GM19025 (cell line): ENCODE results near the gene CDH13.

Experiments used
- ATAC-seq: cut with Tn5 transposase; IDR thresholded peaks from one replicate; pipeline ENCODE4 v1.9.1; 2021; ENCODE audit warnings: mild to moderate bottlenecking, low read depth, moderate library complexity; ENCODE audit not compliant: unreplicated experiment

Gene CDH13

GRCh38 chr16:83742124-83742899 is 1115.5 kb downstream of the CDH13 start:
- ATAC-seq = no peak

DNA sequence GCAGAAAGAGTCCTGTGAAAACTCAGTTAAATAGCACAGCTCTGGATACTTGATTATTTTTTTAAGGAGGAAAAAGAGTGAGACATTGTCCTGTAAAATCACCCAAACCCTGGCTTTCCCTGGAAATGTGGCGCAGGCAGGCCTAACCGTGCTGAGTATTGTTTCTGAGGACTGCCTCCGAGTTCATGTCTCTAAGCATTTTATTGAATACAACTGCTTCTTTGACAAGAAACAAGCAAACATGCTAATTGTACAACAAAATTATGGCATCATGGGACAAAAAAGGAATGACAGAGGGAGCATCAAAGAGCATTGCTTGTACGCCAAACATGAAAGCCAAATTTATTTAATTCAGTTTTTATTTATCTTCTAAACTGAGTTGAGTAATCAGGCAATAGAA is 1116.5 kb downstream of the CDH13 start:
- no peak for ATAC-seq

- ATAC-seq = no peak
Observed at GRCh38 chr16:83743720-83744119, 1117.0 kb downstream of the CDH13 start.

DNA sequence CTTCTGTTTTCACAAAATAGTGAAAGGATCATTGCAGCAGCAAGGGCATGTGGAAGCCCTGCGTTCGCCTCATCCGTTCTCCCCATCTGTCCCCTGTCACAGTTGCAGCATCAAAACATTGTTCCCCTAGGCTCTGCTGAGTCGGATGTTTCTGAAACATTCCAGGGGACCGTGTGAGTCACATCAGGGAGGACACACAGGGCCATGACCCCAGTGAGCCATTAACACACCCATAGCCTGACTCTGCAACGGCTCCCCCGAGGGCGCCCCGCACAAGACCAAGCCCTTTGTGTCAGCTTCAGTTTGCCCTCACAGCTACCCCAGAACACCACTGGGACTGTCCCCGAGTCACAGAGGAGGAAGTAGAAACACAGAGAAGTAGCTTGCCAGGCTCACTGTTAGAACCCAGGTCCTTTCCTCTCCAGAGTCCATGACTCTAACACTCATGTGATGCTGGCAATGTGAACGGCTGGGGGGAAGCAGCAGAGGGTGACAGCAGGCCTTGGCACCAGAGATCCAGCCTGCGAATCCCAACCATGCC is 1117.7 kb downstream of the CDH13 start:
- peak; percentile 66 for ATAC-seq

DNA sequence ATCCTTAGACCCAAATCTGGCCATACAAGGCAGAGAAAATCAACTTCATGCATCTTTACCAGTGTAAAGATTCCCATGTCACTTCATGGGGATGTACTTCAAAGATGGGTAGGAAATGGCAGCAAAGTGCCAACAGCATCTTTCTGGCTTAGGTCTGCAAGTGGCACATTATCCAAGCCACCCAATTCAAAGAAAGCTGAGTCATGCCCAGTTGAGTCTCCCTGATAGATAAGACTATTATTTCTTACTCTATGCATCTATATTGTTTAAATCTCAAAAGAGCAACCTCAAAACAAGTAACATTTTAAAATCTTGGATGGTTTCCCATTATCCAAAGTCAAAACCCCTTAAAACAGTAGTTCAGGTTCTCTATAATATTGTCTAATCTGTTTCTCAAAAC is 1119.8 kb downstream of the CDH13 start:
- no peak for ATAC-seq

DNA sequence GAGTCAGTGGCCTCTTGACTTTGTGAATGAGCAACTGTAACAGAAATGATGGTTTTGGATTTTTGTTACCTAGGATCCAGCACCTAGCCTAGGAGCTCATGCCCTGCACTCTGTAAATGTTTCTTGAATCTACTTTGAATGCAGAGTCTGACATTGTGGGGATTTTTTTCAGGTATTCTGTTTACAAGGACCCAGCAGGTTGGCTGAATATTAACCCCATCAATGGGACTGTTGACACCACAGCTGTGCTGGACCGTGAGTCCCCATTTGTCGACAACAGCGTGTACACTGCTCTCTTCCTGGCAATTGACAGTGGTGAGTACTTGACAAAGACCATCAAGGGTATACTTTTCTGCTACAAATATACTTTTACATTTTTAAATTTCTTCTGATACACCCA is 1121.2 kb downstream of the CDH13 start:
- ATAC-seq = no peak

DNA sequence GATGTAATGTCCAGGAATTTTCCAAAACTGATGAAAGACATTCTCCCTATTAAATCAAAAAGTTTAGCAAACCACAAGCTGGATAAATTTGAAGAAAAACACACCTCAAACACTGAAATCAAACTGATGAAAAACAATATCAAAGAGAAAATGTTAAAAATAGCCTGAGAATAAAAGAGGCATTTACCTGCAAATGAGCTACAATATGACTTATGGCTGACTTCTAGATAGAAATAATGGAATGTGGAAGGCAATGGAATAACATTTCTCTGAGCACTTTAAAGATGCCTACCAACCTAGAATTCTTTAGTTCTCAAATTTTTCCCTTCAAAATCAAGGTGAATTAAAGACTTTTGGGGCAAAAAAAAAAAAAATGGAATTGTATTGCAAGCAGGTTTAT is 1128.6 kb downstream of the CDH13 start:
- ATAC-seq = no peak

- no peak for ATAC-seq
Observed at GRCh38 chr16:83762141-83762991, 1135.6 kb downstream of the CDH13 start.

GRCh38 chr16:83762992-83763358 is 1136.2 kb downstream of the CDH13 start:
- ATAC-seq = no peak

- ATAC-seq = no peak
Observed at GRCh38 chr16:83768986-83769385, 1142.2 kb downstream of the CDH13 start.

- no peak for ATAC-seq
Observed at GRCh38 chr16:83769397-83770008, 1142.7 kb downstream of the CDH13 start.

DNA sequence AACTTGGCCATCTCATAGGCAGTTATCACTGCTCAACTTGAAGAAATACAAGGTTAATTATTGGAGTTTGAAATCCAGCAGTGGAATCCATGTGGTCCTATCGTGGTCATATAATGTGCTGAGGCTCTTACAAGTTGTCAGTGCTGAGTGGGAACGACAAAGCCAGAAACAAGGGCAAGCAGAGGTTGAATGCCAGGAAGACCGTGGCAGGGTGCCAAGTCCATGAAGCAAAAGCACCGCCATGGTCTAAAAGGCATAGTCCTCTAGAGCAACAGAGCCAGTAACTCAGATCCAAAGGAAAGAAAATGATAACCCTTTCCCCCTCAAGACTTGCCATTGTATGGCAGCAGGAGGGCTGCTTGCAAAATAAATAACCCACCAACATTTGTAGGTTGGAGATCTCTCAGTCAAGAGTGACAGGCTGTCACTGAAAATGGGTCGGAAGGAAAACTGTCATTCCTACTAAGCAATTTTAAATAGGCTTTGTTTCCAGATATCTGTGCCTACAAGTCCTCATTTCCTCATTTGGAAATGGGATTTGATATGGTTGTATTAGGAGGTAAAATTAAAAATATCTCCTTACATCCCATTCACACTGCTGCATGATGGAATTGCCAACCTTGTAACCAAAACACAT is 1144.7 kb downstream of the CDH13 start:
- ATAC-seq = no peak

- no peak for ATAC-seq
Observed at GRCh38 chr16:83772806-83773205, 1146.0 kb downstream of the CDH13 start.

- ATAC-seq = no peak
Observed at GRCh38 chr16:83774066-83774465, 1147.3 kb downstream of the CDH13 start.

DNA sequence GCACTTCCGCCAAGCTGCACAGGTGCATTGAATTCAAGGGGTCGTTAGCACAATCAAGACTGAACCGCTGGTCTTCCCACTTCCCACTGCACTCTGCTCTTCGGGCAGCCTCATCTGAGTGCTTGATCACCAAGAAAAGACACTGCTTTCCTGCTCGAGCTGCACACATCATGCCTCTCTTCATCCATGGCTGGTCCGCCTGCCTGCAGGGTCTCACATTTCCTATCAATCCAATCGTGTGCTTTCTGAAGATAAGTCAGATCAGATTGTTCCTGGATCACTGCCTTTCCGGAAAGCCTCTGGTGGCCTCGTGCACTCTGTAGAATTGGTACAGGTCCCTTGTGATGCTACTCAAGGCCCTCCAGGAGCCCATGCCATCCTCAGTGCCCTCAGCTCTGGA is 1150.2 kb downstream of the CDH13 start:
- no peak for ATAC-seq

- no peak for ATAC-seq
Observed at GRCh38 chr16:83779886-83780285, 1153.1 kb downstream of the CDH13 start.

- ATAC-seq = no peak
Observed at GRCh38 chr16:83785455-83785854, 1158.7 kb downstream of the CDH13 start.

DNA sequence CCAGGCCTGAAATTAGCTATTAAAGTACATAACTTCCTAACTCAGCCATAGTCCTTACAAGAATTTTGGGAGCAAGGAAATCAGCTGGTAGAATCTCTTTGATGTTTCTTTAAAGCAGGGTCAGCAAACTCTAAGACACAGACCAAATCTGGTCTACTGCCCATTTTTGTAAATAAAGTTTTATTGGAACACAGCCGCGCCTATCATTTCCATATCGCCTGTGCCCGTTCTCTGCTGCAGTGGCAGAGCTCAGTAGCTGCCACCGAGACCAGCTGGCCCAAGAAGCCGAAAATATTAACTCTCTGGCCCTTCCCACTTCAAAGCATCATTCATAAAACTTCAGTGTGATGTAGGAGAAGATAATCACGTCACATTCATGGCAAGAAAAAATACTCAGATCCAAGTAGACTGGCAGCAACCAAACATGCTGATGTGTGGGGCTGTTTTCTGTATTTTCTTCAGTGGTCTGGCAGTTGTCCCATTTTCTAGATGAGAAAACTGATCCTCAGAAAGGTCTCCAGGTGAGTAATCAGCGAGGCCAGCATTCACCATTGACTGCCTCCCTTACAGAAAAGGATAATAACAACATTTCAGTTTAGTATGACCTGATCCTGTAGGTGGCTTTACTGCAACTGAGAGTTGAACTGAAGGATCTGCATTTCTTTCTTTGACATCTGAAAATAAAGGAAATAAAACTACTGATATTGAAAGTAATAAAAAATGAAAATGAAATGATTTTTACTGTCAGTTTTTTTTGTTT is 1163.1 kb downstream of the CDH13 start:
- no peak for ATAC-seq

DNA sequence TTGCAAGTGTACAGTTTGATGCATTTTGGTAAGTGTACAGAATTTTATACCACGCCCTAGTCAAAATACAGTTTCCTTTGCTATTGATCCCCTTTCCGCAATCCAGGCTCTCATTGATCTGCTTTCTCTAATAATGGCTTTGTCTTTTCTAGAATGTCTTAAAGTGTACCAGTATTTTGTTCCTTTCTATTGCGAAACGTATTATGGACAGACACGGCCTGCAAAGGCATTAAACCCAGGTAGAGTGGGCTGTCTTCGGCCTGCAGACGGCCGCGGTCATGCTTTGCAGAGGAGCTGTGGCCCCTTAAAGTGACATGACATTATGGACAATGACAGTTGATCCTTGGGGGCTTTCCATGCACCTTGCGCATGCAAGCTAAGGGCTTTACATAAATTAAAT is 1165.1 kb downstream of the CDH13 start:
- no peak for ATAC-seq

DNA sequence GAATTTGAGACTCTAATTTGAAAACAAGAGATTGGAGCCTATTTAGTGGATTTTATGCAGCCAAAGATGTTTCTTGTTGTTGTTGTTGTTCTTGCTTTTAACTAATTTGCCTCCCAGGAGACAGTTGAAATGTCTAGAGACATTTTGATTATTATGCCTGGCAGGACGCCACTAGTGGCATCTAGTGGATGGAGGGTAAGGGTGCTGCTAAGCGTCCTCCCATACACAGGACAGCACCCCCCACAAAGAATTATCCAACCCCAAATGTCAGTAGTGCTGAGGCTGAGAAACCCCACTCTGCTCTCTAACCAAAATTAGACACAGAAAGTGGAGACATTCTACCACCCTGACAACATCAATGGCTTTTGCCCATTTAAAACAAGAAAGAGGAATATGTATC is 1165.6 kb downstream of the CDH13 start:
- ATAC-seq = no peak
